Umbilical cord (tissue), 2 donors: ENCODE results near the gene SEPTIN10. TPM values are rescaled to one million over a fixed set of nuclear protein-coding genes. Genes with fewer than 3 reads are reported as not detected.
"Not testable (repeated sequence)": the region's sequence is repeated elsewhere in the genome, so short reads cannot be mapped to it uniquely, and the experiment has no call there.

Experiments used
- DNase-seq: peaks from one replicate; pipeline ENCODE4 v3.0.0-alpha.2; 2015; ENCODE audit warnings: low spot score
- total RNA-seq: library from RNA; depleted of rRNA; stranded (reverse); fragments of >200 nt; gene quantifications from one replicate; pipeline ENCODE4 v1.2.3, GENCODE V29; 2014; ENCODE audit warnings: low replicate concordance; ENCODE audit not compliant: insufficient read depth

SEPTIN10 gene
- total RNA-seq, result 121 TPM

DNA sequence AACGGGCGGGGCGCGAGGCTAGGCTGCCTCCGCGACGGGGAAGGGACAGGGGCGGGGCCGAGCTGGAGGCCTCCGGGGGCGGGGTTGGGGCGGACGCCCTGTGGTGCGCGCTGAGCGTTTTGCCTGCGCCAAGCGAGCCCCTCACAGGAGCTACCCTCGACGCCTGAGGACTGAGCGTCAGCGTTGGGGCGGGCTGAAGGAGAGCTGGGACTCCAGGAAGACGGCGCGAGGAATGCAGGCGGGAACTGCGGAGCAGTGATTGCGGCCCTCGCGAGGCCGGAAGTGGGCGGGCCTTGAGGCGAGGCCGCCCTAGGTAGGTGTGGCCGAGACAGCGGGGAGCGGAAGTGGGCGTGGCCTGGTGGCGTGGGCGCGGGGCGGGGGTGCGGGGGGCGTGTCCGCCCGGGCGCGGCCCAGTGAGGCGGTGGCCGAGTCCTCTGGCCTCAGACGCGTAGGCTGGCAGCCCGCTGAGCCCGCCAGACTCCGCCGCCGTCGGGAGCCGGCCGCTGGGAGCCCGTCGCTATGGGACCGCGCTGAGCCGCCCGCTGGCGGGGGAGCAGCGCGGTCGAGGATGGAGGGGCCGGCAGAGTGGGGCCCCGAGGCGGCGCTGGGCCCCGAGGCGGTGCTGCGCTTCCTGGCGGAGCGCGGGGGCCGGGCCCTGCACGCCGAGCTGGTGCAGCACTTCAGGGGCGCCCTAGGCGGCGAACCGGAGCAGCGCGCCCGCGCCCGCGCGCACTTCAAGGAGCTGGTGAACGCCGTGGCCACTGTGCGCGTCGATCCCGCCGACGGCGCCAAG, at the start of gene SEPTIN10, which contains the start of gene SOWAHC:
Gene SEPTIN10, minus strand, starts transcription at position 45 of the 793 bp plus-strand sequence. CDS start 139 bp downstream, outside the sequence.
Gene SOWAHC, plus strand, starts transcription at position 443 of the 793 bp plus-strand sequence. Its CDS starts 126 bp downstream, at position 569.
- DNase-seq, result peak; percentile 100

DNA sequence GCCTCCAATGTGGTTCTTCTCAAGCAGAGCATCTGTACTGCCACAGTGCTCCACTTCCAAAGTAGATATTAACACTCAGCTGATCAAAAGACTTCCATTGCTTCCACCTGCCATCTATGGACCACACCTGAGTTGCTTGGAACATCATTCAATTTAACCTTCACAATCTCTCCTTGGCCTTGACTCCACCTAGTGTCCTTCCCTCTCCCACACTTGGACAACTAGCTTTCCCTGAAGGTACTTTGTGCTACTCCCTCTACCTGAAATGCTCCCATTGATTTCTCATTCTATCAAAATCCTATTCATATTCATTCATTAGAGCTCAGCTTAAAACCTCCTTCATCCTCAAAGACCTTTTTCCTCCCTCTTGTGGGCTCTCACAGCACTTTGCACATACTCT, 49.1 kb upstream of the SEPTIN10 start:
- DNase-seq, result no peak

DNA sequence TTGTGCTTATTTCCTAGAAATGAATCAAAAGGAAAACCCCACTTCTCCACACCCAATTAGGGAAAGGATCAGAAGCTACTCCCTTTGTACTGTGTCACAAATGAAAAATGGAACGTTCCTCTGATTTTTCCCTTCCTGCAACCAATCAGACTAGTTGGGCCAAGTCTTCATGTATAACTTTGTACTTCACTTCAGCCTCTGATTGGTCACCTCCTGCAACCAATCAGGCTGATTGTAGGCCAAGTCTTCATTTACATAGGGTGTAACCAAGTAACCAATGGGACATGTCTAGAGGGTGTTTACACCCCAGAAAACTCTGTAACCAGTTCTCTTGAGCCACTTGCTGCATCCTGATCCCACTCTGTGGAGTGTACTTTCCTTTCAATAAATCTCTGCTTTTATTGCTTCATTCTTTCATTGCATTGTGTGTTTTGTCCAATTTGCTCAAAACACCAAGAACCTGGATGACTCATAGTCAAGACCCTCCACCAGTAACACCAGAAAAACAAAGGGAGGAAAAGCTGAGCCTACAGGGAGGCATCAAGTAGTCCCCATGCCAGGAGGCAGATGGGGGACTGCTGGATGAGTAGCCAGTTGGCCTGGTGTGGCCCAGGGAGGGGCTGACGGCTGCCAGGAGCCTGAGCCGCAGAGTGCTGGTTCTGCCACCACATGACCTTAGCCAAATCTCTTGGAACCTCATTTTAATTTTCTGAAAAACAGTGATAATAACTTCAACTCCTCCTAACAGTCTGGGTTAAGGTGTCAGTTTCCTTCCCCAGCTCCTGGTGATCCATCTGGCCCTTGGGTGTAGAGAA, 46.5 kb upstream of the SEPTIN10 start:
- no peak for DNase-seq

DNA sequence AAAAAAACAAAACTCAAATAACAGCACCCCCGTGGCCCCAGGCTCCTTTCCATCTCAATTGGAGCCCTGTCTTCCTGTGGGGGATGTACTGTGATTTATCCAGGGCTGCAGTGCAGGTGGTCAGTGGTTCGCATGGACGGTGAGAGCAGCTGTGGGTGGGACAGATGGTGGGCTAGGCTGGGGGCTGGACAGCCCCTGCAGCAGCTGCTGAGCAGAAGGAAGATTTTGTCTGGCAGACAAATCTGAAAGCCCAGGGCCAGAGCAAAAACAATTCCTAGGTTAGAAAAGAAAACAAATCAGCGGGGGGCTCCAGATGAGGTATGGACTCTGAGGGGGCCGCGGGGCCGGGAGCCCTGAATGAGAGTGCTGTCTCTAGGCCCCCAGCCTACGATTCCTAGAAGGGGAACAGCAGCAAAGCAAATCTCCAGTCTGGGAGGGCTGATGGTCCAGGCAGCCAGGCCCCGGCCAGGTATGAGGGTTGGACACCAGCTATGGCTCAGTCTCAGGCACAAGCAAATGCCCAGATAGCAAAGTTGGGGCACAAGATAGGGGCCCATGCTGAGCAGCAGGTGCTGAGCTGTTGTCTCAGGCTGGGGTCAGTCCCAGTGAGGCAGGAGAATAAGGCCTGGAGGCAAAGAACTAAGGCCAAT, 45.8 kb upstream of the SEPTIN10 start:
- no peak for DNase-seq

DNA sequence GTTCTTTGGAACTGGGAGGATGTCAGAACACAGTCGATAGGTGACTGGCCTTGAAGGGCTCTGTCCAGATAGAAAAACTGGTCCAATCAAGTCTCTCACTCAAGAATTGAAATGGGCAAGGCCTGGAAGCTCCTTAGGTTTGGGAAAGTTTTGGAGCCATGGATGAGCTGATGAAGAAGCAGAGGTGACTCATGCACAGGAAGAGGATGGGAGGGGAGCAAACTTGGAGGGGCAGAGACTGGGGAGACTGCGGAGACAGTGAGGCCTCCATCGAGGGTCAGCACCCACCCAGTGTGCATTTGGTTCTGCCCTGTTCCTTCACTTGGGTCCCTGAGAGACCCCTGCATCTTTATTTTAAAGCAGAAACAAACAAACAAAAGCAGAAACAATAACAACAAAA, 41.5 kb upstream of the SEPTIN10 start:
- no peak for DNase-seq

DNA sequence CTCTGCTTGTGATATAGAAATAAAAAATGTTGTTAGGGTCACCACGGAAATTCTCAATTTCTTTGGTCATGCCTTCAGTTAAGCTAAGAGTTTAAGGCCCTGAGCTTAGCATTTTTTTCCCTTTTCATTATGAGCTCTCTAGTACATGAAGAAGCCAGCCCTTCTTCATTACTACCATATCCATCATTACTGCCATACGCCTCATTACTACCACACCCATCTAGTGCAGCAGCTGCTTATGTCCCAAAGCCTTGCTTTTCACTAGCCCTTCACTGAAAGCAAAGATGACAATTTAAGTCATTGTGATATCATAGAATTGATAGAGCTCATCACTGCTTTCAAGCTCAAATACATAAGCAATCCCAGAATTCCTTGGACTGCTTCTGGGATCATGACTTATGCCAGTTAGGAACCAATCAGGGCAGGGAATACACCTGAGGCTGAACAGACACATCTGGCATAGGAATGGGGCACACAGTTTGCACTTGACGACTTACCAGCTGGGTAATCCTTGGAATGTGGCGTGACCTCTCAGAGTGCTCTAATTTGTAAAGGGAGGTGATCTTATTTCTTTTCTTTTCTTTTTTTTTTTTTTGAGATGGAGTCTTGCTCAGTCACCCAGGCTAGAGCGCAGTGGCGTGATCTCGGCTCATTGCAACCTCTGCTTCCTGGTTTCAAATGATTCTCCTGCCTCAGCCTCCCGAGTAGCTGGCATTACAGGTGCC, 40.7 kb upstream of the SEPTIN10 start:
- DNase-seq, result no peak

DNA sequence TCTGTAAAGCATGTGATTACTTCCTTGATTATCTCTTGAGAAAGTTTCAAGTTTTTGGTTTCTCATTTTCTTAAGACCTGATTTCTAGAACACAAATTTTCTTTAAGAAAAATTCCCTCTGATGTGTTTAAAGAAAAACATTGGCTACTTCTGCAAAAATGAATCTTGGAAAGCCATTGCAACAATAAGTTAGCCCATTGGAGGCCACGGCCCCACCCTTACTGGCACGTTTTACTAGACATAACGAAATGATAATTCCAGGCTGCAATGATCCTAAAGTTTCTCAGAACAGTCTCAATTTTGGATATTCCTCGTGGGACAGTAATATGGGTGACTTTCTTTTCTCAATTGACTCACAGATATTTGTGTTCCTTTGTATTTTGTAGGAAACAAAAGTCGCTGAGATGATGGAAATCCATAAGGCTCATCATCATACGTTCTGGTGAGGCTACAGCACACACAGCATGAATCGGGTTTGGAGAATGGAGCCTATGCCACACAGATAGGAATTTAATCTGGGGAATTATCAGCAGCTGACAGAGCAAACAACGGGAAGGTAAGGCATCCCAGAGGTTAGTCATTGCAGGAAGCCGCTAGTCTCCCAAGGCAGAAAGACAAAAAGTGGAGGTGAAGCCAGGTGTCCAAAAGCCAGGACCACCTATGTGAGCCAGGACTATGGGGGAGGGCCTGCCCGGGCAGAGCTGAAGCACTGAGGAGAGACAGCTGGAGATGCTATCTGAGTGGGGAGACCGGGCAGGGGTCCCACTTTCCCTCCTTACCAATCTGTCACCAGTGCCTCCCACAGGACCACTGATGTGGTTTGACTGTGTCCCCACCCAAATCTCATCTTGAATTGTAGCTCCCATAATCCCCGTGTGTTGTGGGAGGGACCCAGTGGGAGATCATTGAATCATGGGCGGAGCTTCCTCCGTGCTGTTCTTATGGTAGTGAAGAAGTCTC, 36.2 kb upstream of the SEPTIN10 start:
- no peak for DNase-seq

DNA sequence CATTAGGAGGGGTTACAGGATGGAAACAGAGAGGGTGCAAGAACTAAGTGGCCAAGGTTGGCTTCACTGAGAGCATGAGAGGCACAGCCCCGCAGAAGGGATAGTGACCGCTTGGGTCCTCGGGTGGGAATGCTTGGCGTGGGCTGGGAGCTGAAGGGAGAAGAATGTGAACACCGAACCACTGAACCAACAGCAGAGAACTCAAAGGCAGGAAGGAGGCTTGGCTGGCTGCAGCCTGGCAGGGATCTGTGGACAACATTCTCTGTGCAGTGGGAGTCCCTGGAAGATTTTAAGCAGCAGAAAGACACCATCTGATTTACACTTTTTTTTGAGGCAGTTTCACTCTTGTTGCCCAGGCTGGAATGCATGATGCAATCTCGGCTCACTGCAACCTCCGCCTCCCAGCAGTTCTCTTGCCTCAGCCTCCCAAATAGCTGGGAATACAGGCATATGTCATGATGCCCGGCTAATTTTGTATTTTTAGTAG, 34.3 kb upstream of the SEPTIN10 start:
- peak; percentile 12 for DNase-seq

DNA sequence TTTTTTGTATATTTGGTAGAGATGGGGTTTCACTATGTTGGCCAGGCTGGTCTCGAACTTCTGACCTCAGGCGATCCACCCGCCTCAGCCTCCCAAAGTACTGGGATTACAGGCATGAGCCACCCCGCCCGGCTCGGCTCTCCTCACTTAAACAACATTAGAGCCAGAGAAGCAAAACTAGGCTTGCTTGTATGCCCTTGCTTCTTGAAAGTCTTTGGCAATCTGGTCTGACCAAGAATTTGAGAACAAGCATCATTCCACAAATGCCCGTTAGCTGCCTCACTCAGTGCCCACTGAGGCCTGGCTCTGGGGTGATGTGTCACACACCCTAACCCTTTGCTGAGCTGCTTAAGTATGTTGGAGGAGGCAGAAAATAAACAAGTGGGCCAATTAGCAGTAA, 33.9 kb upstream of the SEPTIN10 start:
- no peak for DNase-seq

DNA sequence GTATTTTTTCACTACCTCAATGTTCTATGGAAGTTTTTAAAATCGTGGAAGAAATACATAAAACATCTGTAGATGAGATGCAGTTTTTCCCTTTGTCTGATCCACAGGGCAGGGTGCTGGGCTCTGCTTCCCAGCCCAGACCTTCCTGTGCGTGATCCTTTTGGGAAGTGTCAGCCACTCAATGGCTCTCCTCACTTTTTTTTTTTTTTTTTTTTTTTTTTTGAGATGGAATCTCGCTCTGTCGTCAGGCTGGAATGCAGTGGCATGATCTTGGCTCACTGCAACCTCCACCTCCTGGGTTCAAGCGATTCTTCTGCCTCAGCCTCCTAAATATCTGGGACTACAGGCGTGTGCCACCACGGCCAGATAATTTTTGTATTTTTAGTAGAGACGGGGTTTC, 33.2 kb upstream of the SEPTIN10 start:
- DNase-seq, result no peak

DNA sequence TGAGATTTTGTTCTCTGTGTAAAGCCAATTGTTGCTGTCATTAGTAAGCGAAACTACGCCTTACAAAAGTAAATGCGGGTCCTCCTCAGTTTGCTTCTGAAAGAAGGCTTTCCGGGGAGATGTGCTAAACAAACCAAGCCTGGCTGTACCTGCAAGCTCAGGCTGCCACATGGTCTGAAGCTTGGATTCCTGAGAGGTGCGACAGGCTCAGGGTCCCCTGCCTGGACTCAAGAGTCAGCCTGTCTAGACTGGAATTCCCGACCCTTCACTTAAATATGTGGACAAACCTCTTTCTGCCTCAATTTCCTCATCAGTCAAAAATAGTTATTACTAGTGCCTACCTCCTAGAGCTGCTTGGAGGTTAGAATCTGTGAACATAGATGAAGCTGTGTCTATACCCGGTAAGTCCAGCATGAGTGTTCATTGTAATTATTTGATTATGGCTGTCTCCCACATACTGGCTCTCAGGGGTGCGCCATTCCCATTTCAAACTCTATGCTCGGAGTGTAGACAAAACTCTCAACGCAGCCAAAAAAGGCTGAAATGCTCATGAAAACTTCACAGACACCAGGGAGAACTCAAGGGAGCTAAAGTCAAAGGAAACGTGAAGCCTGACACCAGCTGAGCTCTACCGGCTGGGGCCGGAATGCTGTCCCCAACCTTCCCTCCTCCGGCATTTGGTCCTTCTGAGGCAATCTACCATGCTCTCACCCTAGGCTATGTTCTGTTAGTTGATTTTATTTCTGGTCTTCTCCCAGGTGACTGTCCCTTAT, 31.8 kb upstream of the SEPTIN10 start:
- peak; percentile 42 for DNase-seq

DNA sequence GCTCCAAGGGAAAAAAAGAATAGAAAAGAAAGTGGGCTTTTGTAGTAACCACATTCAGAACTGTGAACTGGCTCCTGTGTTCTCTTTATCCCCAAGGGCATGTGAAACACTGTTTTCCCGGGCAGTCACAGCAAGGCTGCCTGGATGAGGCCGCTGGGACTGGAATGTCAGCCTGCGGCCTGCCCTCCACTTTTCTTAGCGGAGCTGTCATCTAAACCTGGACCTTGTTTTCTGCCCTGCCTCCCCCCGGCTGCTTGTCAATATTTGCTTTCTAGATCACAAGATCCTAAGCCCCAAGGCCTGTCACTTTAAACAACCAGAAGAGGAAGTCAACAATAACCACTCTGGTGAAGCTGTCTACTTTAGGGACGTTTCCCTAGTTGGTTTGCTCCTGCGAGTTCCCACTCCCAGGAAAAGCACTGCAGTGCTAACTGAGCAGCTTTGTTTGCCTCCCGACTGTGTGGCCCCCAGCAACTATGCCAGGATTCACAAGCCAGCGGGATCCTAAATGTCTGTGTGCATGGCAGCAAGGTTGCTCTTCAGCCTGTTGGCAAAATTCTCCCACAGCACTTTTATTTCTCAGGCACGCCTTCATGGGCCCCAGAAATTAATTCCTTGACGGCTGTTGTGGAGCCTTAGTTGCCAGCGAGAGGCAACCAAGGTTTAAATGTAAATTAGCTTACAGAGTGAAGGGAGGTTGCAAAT, 31.0 kb upstream of the SEPTIN10 start:
- DNase-seq, result peak; percentile 54

DNA sequence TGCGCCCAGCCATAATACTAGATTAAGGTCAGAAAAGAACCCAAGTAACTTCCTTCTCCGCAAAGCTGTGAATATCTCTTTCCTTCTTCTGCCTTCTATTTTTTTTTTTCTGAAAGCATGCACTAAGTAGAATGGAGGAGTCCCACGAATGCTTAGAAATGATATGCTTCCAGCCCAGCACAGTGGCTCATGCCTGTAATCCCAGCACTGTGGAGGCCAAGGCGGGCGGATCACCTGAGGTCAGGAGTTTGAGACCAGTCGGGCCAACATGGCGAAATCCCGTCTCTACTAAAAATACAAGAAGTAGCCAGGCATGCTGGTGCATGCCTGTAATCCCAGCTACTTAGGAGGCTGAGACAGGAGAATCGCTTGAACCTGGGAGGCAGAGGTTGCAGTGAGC, 26.2 kb upstream of the SEPTIN10 start:
- not testable (repeated sequence) for DNase-seq

DNA sequence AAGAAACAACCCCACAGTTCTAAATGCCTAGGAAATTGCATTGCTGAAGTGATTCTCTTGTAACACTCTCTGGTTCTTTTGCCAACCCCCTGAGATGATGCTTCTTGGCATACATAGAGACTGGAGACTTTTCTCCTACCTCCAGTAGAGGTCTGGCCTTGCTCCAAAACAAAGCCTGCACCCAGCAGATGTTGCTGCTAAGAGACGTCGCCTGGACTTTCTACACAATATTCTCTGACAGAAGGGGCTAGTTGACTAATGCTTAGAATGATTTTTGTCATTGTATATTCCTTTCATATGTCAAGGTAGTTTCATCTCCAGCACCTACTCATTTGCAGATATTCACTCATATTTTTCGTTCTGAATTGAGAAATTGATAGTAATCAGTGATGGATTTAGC, 25.0 kb upstream of the SEPTIN10 start:
- peak; percentile 13 for DNase-seq

DNA sequence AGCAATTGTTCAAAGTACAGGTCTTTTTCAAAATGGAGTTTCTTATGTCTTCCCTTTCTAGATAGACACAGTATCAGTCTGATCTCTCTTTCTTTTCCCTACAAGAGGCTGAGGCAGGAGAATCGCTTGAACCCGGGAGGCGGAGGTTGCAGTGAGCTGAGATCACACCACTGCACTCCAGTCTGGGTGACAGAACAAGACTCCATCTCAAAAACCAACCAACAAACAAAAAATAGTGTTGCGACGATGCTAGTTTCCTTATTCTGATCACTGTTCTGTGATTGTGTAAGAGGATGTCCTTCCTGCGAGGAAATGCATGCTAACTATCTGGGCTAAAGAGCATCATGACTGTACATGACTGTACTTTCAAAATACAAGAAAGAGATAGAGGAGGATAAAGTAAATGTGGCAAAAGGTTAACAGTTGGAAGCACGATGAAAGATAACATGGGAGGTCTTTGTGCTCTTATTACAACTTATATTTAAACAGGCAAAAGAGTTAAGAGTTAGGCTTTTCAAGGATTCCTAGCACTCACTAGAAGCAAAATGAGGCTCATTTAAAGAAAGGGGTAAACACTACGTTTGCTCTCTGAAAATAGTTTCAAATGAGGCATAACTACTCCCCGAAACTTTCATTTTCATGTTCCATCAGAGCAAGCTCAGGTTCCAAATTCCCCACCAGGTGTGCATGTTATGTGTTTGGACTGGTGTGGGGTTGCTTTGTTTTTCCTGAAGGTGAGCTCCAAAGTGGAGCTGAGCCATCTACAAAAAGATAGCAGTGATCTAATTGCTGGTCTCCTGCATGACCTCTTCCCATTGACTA, 24.2 kb upstream of the SEPTIN10 start:
- DNase-seq, result peak; percentile 48

DNA sequence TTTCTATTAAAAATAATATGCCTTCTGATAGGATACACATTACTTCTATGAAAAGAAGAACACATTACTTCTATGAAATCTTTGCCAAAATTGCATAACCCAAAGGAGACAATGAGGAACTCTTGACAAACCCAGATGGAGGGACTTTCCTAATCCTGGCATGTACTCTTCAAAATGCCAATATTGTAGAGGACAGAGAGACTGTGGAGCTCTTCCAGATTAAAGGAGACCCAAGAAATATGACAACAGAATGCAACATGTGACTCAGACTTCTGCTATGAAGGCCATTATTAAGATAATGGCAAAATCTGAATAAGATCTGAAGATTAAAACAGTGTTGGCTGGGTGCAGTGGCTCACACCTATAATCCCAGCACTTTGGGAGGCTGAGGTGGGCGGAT, 22.6 kb upstream of the SEPTIN10 start:
- DNase-seq, result no peak

DNA sequence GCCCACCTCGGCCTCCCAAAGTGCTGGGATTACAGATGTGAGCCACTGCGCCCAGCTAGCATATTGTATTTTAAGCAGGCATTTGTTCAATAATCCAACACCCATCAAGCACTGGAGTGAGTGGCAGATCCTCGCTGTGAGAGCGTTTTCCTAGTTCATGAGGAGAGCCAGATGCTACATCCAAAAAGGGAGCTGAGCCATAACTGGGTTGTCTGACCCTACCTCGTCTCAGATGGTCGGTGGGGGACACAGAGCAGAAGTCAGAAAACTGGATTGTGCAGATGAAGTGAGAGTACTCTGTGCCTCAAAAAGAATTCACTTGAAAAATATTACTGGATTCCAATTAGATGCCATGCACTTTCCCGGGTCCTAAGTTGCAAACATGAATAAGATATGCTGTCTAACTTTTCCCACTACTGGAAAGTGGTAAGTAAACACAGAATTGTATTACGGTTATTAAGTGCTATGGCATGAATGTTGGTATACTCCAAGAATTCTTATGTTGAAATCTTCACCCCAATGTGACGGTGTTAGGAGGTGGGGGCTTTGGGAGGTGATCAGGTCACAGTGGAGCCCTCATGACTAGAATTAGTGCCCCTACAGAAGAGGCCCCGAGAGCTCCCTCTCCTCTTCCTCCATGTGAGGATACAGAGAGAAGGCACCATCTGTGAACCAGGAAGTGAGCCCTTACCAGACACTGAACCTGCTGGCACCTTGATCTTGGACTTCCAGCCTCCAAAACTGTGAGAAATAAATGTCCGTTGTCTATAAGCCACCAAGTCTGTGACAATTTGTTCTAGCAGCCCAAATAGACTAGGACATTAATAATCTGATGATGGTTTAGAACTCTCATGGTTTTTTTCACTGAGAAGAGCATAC, 21.9 kb upstream of the SEPTIN10 start:
- DNase-seq, result no peak
